Keratinocyte (primary cell): Measurements from ENCODE around the gene TMC8. TPM values are rescaled to one million over a fixed set of nuclear protein-coding genes. Genes with fewer than 3 reads are reported as not detected.

Experiments used
- DNase-seq: peaks from one replicate; pipeline ENCODE4 v3.0.0-alpha.2; 2011; ENCODE audit warnings: low read depth, missing footprints, low spot score
- FAIRE-seq: peaks from 2 replicates; lab custom pipeline; 2011; peaks lifted over from hg19 to GRCh38; lab: Jason Lieb, UNC
- H2AFZ ChIP-seq: 2 replicates; pipeline ENCODE4 v1.6.0; 2012; ENCODE audit warnings: low read length, control low read depth, inconsistent platforms; ENCODE audit not compliant: control insufficient read depth
- H3K27ac ChIP-seq: 2 replicates; pipeline ENCODE4 v1.5.1; 2011; ENCODE audit warnings: low read length; ENCODE audit not compliant: control insufficient read depth, insufficient read depth
- H3K27me3 ChIP-seq: 3 replicates; pipeline ENCODE4 v1.6.0; 2011; ENCODE audit warnings: low read length; ENCODE audit not compliant: control insufficient read depth, insufficient read depth; ENCODE audit errors: extremely low read depth
- H3K36me3 ChIP-seq, 2 experiments: 2 replicates in 1 of 2; 3 replicates in 1 of 2; pipeline ENCODE4 v1.5.1; 2011; ENCODE audit warnings: low read length in 2 of 2, mild to moderate bottlenecking in 1 of 2; ENCODE audit not compliant: control insufficient read depth in 2 of 2, insufficient read depth in 2 of 2; ENCODE audit errors: extremely low read depth in 1 of 2
- H3K4me1 ChIP-seq: 3 replicates; pipeline ENCODE4 v1.5.1; 2011; ENCODE audit warnings: low read length; ENCODE audit not compliant: control insufficient read depth, insufficient read depth; ENCODE audit errors: extremely low read depth
- H3K4me2 ChIP-seq: 3 replicates; pipeline ENCODE4 v1.6.0; 2011; ENCODE audit warnings: low read depth, low read length; ENCODE audit not compliant: control insufficient read depth, insufficient read depth; ENCODE audit errors: extremely low read depth
- H3K4me3 ChIP-seq, 3 experiments: fragments of 200-600 bp in 1 of 3; sonication (generic) in 1 of 3; 2 replicates in 2 of 3; 3 replicates in 1 of 3; pipeline ENCODE4 v1.5.1; 2011 to 2016; ENCODE audit warnings: low read length in 3 of 3, mild to moderate bottlenecking in 3 of 3, control low read depth in 2 of 3, inconsistent platforms in 1 of 3, low read depth in 1 of 3, mixed read lengths in 1 of 3, mixed run types in 1 of 3, moderate library complexity in 1 of 3; ENCODE audit not compliant: control insufficient read depth in 2 of 3, insufficient read depth in 2 of 3; ENCODE audit errors: extremely low read depth in 1 of 3
- H3K79me2 ChIP-seq: 2 replicates; pipeline ENCODE4 v1.6.0; 2012; ENCODE audit warnings: low read length; ENCODE audit not compliant: control insufficient read depth, insufficient read depth
- H3K9ac ChIP-seq: 3 replicates; pipeline ENCODE4 v1.6.0; 2011; ENCODE audit warnings: low read length; ENCODE audit not compliant: control insufficient read depth, insufficient read depth; ENCODE audit errors: extremely low read depth
- H3K9me1 ChIP-seq: 3 replicates; pipeline ENCODE4 v1.6.0; 2011; ENCODE audit warnings: low read length; ENCODE audit not compliant: control insufficient read depth, insufficient read depth; ENCODE audit errors: extremely low read depth
- H3K9me3 ChIP-seq: 2 replicates; pipeline ENCODE4 v1.5.1; 2012; ENCODE audit warnings: low read depth, low read length; ENCODE audit not compliant: control insufficient read depth
- H4K20me1 ChIP-seq: 3 replicates; pipeline ENCODE4 v1.6.0; 2011; ENCODE audit warnings: low read length; ENCODE audit not compliant: control insufficient read depth, insufficient read depth; ENCODE audit errors: extremely low read depth
- EZH2 ChIP-seq: IDR thresholded peaks from one replicate; pipeline ENCODE4 v1.6.1; 2012; ENCODE audit warnings: inconsistent platforms, mild to moderate bottlenecking, low read length, moderate library complexity
- dilution Hi-C: fragments of 300-500 bp; cut with MboI; formaldehyde crosslinking; loops from one replicate; pipeline ENCODE4 v1.7.0; 2020; ENCODE audit warnings: low sequenced_read_pairs; ENCODE audit not compliant: extremely low pct_ligation_motif_present
- polyA plus RNA-seq, 5 experiments: library from polyadenylated mRNA; depleted of rRNA in 3 of 5; stranded (reverse) in 3 of 5; stranded (forward) in 1 of 5; unstranded in 1 of 5; fragments of >200 nt; gene quantifications; 1 replicate in 1 of 5; 2 replicates in 3 of 5; 3 replicates in 1 of 5; pipeline versions ENCODE4 v1.2.1 to v1.2.3, GENCODE V29; 2011 to 2012; ENCODE audit warnings: missing spikeins in 2 of 5, low read depth in 1 of 5, low replicate concordance in 1 of 5
- TF ChIP-seq, protein P1 (sequence below), 3 experiments: IDR thresholded peaks in 1 of 3; conservative IDR thresholded peaks in 1 of 3; optimal IDR thresholded peaks in 1 of 3; 2 replicates in 2 of 3; 3 replicates in 1 of 3; pipeline versions ENCODE3 to v1.5.1; 2011; ENCODE audit warnings: low read length in 3 of 3, mild to moderate bottlenecking in 3 of 3, moderate library complexity in 2 of 3, control low read depth in 1 of 3, inconsistent platforms in 1 of 3; ENCODE audit not compliant: insufficient read depth in 2 of 3; ENCODE audit errors: extremely low read depth in 1 of 3

TMC8 gene
- polyA plus RNA-seq, 1 donor (not counting 4 experiments of a cell fraction or from before 2014, with no cell fraction given) = 0.14 TPM

DNA sequence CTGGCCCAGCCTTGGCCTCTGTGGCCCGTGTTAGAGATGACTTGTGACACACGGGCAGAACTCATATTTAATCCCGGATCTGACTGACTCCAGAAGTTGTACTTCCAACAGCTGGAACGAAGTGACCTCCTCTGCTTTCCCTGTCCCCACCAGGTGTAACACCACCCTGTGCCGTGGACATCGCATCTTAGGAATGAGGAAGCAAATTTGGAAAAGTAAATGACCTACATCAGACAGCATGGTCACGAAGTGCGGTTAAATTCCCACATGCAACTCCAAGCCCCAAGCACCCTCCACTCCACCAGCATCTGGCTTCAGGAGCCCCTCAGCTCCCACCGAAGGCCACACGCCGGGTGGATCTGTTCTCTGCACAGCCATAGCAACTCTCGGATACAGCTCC, 53.3 kb downstream of the TMC8 start:
- dilution Hi-C loops = no loop called here
- H3K9me1 ChIP-seq = no peaks in the 10 kb centered on the region
- H3K4me2 ChIP-seq = no peak overlapping the region
- peaks cover 10% of the 10 kb centered on the region for H3K79me2 ChIP-seq
- H3K4me1 ChIP-seq = peaks cover 8% of the 10 kb centered on the region
- H3K9me3 ChIP-seq = no peaks in the 10 kb centered on the region
- no peaks in the 10 kb centered on the region for H3K27me3 ChIP-seq
- peaks cover 0 to 23% of the 10 kb centered on the region in 2 experiments for H3K36me3 ChIP-seq
- H3K27ac ChIP-seq = no peak overlapping the region
- no peak overlapping the region for H2AFZ ChIP-seq
- DNase-seq = no peak
- no peak overlapping the region for H3K9ac ChIP-seq
- FAIRE-seq = no peak
- no peak overlapping the region for H3K4me3 ChIP-seq
- no peaks in the 10 kb centered on the region for H4K20me1 ChIP-seq
- TF ChIP-seq, protein P1, sequence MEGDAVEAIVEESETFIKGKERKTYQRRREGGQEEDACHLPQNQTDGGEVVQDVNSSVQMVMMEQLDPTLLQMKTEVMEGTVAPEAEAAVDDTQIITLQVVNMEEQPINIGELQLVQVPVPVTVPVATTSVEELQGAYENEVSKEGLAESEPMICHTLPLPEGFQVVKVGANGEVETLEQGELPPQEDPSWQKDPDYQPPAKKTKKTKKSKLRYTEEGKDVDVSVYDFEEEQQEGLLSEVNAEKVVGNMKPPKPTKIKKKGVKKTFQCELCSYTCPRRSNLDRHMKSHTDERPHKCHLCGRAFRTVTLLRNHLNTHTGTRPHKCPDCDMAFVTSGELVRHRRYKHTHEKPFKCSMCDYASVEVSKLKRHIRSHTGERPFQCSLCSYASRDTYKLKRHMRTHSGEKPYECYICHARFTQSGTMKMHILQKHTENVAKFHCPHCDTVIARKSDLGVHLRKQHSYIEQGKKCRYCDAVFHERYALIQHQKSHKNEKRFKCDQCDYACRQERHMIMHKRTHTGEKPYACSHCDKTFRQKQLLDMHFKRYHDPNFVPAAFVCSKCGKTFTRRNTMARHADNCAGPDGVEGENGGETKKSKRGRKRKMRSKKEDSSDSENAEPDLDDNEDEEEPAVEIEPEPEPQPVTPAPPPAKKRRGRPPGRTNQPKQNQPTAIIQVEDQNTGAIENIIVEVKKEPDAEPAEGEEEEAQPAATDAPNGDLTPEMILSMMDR (optimal IDR thresholded peaks at IDR 0.05 in 1 of 3, IDR thresholded peaks at IDR 0.05 in 1 of 3, conservative IDR thresholded peaks at IDR 0.05 in 1 of 3; ENCODE audit: extremely low read depth in 1 of 3, insufficient read depth in 2 of 3, low read length in 3 of 3) = no peak
- TF ChIP-seq EZH2 = no peak

DNA sequence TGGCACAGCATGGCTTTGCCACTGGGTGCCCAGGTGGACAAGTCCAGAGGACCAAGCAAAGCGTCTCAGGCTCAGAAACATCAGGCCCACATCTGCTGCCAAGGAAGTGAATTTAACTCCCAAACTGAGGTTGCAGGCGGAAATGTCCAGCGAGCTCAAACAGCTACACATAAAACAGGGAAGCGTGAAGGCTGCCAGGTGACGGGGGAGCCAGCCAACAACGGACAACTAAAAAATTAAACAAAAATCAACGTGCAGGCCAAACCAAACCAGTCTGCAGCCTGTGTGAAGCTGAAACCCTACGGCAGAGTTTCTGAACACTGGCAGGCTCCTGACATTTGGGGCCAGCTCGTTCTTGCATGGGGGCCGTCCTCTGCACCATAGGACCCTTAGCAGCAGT, 53.8 kb downstream of the TMC8 start:
- FAIRE-seq (no peak), DNase-seq (no peak)
- Histone ChIP-seq H3K79me2 (peaks cover 10% of the 10 kb centered on the region), H3K4me2 (no peak overlapping the region), H3K4me3 (no peak overlapping the region), H3K36me3 (peaks cover 0 to 19% of the 10 kb centered on the region in 2 experiments), H3K9me3 (no peaks in the 10 kb centered on the region), H3K9me1 (no peaks in the 10 kb centered on the region), H3K4me1 (peaks cover 8% of the 10 kb centered on the region), H3K27me3 (no peaks in the 10 kb centered on the region), H2AFZ (no peak overlapping the region), H4K20me1 (no peaks in the 10 kb centered on the region), H3K27ac (no peak overlapping the region), H3K9ac (no peak overlapping the region)
- no peak for TF ChIP-seq EZH2
- TF ChIP-seq, protein P1 (optimal IDR thresholded peaks at IDR 0.05 in 1 of 3, IDR thresholded peaks at IDR 0.05 in 1 of 3, conservative IDR thresholded peaks at IDR 0.05 in 1 of 3; ENCODE audit: extremely low read depth in 1 of 3, insufficient read depth in 2 of 3, low read length in 3 of 3) = no peak
- dilution Hi-C loops = no loop called here
